ENCODE measurements around the gene CILP. TPM values are rescaled to one million over a fixed set of nuclear protein-coding genes. Genes with fewer than 3 reads are reported as not detected.

The CILP gene, protein sequence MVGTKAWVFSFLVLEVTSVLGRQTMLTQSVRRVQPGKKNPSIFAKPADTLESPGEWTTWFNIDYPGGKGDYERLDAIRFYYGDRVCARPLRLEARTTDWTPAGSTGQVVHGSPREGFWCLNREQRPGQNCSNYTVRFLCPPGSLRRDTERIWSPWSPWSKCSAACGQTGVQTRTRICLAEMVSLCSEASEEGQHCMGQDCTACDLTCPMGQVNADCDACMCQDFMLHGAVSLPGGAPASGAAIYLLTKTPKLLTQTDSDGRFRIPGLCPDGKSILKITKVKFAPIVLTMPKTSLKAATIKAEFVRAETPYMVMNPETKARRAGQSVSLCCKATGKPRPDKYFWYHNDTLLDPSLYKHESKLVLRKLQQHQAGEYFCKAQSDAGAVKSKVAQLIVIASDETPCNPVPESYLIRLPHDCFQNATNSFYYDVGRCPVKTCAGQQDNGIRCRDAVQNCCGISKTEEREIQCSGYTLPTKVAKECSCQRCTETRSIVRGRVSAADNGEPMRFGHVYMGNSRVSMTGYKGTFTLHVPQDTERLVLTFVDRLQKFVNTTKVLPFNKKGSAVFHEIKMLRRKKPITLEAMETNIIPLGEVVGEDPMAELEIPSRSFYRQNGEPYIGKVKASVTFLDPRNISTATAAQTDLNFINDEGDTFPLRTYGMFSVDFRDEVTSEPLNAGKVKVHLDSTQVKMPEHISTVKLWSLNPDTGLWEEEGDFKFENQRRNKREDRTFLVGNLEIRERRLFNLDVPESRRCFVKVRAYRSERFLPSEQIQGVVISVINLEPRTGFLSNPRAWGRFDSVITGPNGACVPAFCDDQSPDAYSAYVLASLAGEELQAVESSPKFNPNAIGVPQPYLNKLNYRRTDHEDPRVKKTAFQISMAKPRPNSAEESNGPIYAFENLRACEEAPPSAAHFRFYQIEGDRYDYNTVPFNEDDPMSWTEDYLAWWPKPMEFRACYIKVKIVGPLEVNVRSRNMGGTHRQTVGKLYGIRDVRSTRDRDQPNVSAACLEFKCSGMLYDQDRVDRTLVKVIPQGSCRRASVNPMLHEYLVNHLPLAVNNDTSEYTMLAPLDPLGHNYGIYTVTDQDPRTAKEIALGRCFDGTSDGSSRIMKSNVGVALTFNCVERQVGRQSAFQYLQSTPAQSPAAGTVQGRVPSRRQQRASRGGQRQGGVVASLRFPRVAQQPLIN
- 100 to 1,000 TPM in 1 of 4 donors, 10 to 100 TPM in 2, 1 to 10 TPM in 1; 7.8 to 209 (median 55.5) TPM for total RNA-seq

DNA sequence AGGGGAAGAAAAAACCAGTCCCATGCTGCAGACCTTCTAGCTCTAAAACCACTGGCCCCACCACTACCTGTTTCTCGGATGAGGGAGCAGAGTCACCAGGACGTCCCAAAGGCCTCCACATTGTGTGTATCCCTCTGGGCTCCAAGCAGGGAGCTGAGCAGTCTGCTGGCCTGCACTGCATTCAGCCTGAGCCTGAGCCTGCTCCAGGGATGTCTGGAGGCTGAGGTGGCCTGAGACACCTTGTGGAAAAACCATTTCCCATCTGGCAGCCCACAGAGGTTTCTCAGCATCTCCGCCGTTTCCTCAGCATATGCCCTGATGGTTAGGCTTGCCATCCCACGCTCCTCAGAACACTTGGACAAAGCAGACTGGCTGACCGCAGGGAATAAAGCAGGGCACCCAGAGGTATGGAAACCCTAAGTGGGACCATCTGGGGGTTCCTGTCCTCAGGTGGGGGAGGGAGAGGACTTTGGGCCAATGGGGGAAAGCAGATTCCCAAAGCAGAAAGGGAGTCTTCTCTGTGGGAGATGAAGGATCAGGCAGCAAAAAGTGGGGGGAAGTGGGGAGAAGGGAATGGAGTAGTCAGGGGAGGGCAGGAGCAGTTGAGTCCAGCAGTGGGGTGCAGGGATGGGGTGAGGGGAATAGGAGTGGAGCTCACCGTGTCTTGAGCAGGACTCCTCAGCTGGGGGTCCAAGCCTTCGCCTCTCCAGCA lies at the start of gene CILP:
Gene CILP (minus strand): TSS at position 704 of the 712 bp plus-strand sequence. CDS start 1,718 bp downstream, outside the sequence.
- no peaks in the 10 kb centered on the region for H3K27me3 ChIP-seq
- H3K36me3 ChIP-seq = no peaks in the 10 kb centered on the region
- peak within 1 kb of the TSS in 3 of 4 donors; percentile 30 to 69 (median 32) for H3K27ac ChIP-seq
- H3K4me3 ChIP-seq = peak within 1 kb of the TSS in 2 of 4 donors; percentile 5 to 20
- H3K9me3 ChIP-seq = no peaks in the 10 kb centered on the region
- peaks cover 0 to 51% (median 10%) of the 10 kb centered on the region in 4 donors for H3K4me1 ChIP-seq
- 58 to 70% methylated on average over 8 of the region's 8 CpGs for WGBS, 2 donors
- no peak for DNase-seq (ENCODE audit: low spot score in 2 of 2)
- TF ChIP-seq POLR2A (IDR thresholded peaks at IDR 0.05) (no peak), EP300 (IDR thresholded peaks at IDR 0.05) (no peak)
- TF ChIP-seq, protein P1, sequence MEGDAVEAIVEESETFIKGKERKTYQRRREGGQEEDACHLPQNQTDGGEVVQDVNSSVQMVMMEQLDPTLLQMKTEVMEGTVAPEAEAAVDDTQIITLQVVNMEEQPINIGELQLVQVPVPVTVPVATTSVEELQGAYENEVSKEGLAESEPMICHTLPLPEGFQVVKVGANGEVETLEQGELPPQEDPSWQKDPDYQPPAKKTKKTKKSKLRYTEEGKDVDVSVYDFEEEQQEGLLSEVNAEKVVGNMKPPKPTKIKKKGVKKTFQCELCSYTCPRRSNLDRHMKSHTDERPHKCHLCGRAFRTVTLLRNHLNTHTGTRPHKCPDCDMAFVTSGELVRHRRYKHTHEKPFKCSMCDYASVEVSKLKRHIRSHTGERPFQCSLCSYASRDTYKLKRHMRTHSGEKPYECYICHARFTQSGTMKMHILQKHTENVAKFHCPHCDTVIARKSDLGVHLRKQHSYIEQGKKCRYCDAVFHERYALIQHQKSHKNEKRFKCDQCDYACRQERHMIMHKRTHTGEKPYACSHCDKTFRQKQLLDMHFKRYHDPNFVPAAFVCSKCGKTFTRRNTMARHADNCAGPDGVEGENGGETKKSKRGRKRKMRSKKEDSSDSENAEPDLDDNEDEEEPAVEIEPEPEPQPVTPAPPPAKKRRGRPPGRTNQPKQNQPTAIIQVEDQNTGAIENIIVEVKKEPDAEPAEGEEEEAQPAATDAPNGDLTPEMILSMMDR (IDR thresholded peaks at IDR 0.05) = no peak

DNA sequence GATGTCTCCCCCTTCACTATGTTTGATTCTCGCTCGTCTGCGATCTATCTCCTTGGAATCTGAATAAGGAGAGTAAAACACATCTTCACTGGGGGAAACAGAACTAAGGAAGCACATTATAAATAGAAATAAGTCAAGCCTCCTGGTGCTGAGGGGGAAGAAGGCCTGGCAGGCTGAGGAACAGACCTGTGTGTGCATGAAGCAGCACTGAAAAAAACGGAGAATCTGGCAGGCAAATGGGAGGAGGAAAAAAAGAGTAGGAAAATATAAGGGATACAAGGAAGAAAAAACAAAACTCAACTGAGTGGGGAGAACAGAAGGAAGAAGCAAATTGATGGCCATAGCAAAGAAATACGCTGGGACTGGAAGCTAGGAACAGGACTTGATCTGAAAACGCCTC lies 49.7 kb upstream of the CILP start:
- Histone ChIP-seq H3K4me1 (peaks cover 0 to 26% (median 3%) of the 10 kb centered on the region in 4 donors), H3K27ac (peak overlapping the region in 1 of 4 donors; percentile 77), H3K4me3 (no peak overlapping the region), H3K27me3 (no peaks in the 10 kb centered on the region), H3K9me3 (no peaks in the 10 kb centered on the region), H3K36me3 (peaks cover 0 to 84% (median 10%) of the 10 kb centered on the region in 3 donors)
- TF ChIP-seq POLR2A (IDR thresholded peaks at IDR 0.05) (no peak), EP300 (IDR thresholded peaks at IDR 0.05) (no peak)
- TF ChIP-seq, protein P1 (IDR thresholded peaks at IDR 0.05) = no peak
- WGBS, 2 donors = 90 to 91% methylated on average over 6 of the region's 6 CpGs
- DNase-seq (ENCODE audit: low spot score in 2 of 2) = no peak

DNA sequence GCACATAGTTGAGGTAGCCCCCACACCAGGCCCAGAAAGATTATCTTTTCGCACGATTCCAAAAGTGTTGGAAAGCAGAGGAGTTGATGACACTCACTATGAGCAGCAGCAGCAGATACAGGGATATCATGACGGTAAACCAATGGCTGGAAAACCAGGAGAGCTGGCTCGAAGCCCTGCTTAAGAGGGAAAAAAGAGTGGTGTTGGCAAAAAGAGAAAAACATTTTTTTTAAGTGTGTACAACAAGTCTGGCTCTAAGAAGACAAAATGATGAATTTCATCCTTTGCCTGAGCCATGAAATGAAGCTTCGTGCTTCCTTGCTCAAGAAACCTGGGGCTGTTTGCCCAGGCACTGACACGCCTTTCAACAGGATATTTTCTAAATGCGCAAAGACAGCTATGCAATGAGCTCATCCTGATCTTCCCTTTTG lies 48.1 kb upstream of the CILP start:
- no peaks in the 10 kb centered on the region for H3K9me3 ChIP-seq
- peaks cover 0 to 26% (median 3%) of the 10 kb centered on the region in 4 donors for H3K4me1 ChIP-seq
- H3K27me3 ChIP-seq = no peaks in the 10 kb centered on the region
- 76 to 81% methylated on average over 7 of the region's 7 CpGs for WGBS, 2 donors
- no peak overlapping the region for H3K4me3 ChIP-seq
- peak overlapping the region in 3 of 4 donors; percentile 44 to 77 (median 73) for H3K27ac ChIP-seq
- TF ChIP-seq EP300 (IDR thresholded peaks at IDR 0.05) (peak in 1 of 2 donors; percentile 32), POLR2A (IDR thresholded peaks at IDR 0.05) (no peak)
- TF ChIP-seq, protein P1 (IDR thresholded peaks at IDR 0.05) = no peak
- peaks cover 0 to 75% (median 10%) of the 10 kb centered on the region in 3 donors for H3K36me3 ChIP-seq
- peak in 1 of 2 donors; percentile 36 for DNase-seq (ENCODE audit: low spot score in 2 of 2)

DNA sequence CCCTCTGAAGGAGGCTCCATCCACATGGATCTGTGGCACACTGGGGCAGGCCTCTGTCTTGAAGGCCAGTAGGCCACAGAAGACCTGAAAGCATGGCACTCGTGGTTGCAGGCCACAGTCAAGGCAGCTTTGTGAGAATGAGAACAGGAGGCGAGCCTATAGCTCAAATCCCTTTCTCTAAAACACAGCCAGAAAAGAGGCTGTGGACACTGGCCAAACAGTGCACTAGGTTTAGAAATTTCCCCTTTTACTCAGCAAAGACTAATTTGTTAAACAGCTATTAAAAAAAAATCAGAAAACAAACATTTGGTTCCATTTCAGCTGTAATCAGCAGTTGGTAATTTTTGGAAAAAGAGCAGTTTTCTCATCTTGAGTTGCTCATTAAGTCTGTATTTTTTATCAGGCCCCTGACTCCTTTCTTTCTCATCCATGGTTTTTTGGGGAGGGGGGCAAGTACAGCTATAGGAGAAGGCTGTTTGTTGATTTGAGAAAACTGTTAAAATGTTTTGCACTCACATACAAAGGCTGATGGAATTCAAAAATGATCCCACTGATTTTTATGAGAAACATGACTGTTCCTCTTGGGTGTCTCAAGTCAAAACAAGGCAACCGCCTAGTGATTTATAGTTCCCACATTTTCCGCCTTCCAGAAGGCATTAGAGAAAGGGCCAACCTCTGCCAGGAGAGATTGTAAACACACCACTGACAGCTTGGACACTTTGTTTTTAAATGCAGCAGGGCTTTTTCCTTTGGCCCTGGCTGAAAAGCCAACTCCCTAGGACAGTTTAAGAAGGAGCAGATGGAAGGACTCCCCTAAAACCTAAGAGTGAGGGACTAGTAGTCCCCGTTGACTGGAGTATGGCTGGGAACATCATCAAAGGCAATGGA lies 47.3 kb upstream of the CILP start:
- TF ChIP-seq, protein P1 (IDR thresholded peaks at IDR 0.05) = no peak
- peak in 1 of 2 donors; percentile 30 for TF ChIP-seq EP300 (IDR thresholded peaks at IDR 0.05)
- no peak overlapping the region for H3K4me3 ChIP-seq
- H3K9me3 ChIP-seq = no peaks in the 10 kb centered on the region
- no peaks in the 10 kb centered on the region for H3K27me3 ChIP-seq
- H3K36me3 ChIP-seq = peaks cover 0 to 79% (median 10%) of the 10 kb centered on the region in 3 donors
- H3K4me1 ChIP-seq = peaks cover 0 to 26% (median 3%) of the 10 kb centered on the region in 4 donors
- WGBS, 2 donors = 55 to 63% methylated on average over 5 of the region's 5 CpGs
- DNase-seq (ENCODE audit: low spot score in 2 of 2) = no peak
- H3K27ac ChIP-seq = peak overlapping the region in 3 of 4 donors; percentile 58 to 77 (median 73)

Data from tibial nerve (tissue), 4 donors.